ENCODE measurements around the gene PRR33.

- TF ChIP-seq CTCF (IDR thresholded peaks at IDR 0.05) (no peak), POLR2AphosphoS5 (IDR thresholded peaks at IDR 0.05; ENCODE audit: insufficient read depth in 1 of 2, low read depth in 1 of 2) (no peak)
Observed at GRCh38 chr11:1920128-1920908, 28.6 kb upstream of the PRR33 start.
